ENCODE measurements around the gene MBTPS1. TPM values are rescaled to one million over a fixed set of nuclear protein-coding genes. Genes with fewer than 3 reads are reported as not detected.
A peak's percentile ranks its signal among the peaks of the same experiment; 100 is the strongest.

The MBTPS1 gene
- total and polyA plus RNA-seq, 9 of the 15 experiments (the other 6 are each of a cell fraction or from before 2014, with no cell fraction given): 2.8 to 57.6 (median 43.8) TPM

GRCh38 chr16:84013787-84014569 lies 102.8 kb downstream of the MBTPS1 start (continued):
- TF ChIP-seq REST (IDR thresholded peaks at IDR 0.05; ENCODE audit: borderline replicate concordance): peak; percentile 77
- no peak for TF ChIP-seq REST (CRISPR knock-in tag; IDR thresholded peaks at IDR 0.05; ENCODE audit: low read depth)
- no peak for TF ChIP-seq MYBL2 (IDR thresholded peaks at IDR 0.05; ENCODE audit: low read depth)
- no peak for TF ChIP-seq MYBL2 (CRISPR knock-in tag; IDR thresholded peaks at IDR 0.05; ENCODE audit: borderline replicate concordance)
- TF ChIP-seq ZSCAN29 (IDR thresholded peaks at IDR 0.05): no peak
- TF ChIP-seq TAF15 (IDR thresholded peaks at IDR 0.05; ENCODE audit: low read depth, low read length): no peak
- TF ChIP-seq ZNF584 (CRISPR knock-in tag; IDR thresholded peaks at IDR 0.05; ENCODE audit: low read depth): no peak
- TF ChIP-seq NCOA6 (IDR thresholded peaks at IDR 0.05): no peak
- no peak for TF ChIP-seq ZNF133 (CRISPR knock-in tag; IDR thresholded peaks at IDR 0.05)
- peak in 1 of 2 experiments; percentile 32; a peak in 2 of 4 replicates for TF ChIP-seq RCOR1 (IDR thresholded peaks at IDR 0.05; ENCODE audit: borderline replicate concordance in 1 of 2, low read depth in 2 of 2, low read length in 2 of 2)
- TF ChIP-seq XRCC4 (IDR thresholded peaks at IDR 0.05; ENCODE audit: extremely low read depth, insufficient read depth, insufficient read length): no peak
- TF ChIP-seq SREBF2 (CRISPR knock-in tag; IDR thresholded peaks at IDR 0.05): no peak
- no peak for TF ChIP-seq FUS (optimal IDR thresholded peaks at IDR 0.05; ENCODE audit: low read depth, low read length)
- no peak for TF ChIP-seq ZNF239 (CRISPR knock-in tag; IDR thresholded peaks at IDR 0.05)
- TF ChIP-seq CGGBP1 (CRISPR knock-in tag; IDR thresholded peaks at IDR 0.05): no peak
- no peak for TF ChIP-seq RBBP5 (IDR thresholded peaks at IDR 0.05; ENCODE audit: borderline replicate concordance, insufficient read depth, low read length, poor library complexity, severe bottlenecking)
- TF ChIP-seq CREM (IDR thresholded peaks at IDR 0.05; ENCODE audit: low read depth): peak; percentile 32; the same call in 1 of the 2 replicates
- no peak for TF ChIP-seq ATF4 (CRISPR knock-in tag; IDR thresholded peaks at IDR 0.05)
- TF ChIP-seq MEF2A (IDR thresholded peaks at IDR 0.05; ENCODE audit: control insufficient read depth, low read depth, low read length): no peak
